ENCODE measurements around the gene SCN1B. TPM values are rescaled to one million over a fixed set of nuclear protein-coding genes. Genes with fewer than 3 reads are reported as not detected.

Gene SCN1B
- total and polyA plus RNA-seq, 2 of the 13 experiments (the other 11 are each of a cell fraction or from before 2014, with no cell fraction given), result 2.7 to 20.1 TPM

- CTCF ChIA-PET (ENCODE audit: low intra/inter-chr PET ratio, low total read pairs), result no interaction called here
- Histone ChIP-seq H2AFZ (ENCODE audit: low read length) (no peak overlapping the region), H3K36me3 (replicated peaks in 1 of 2; ENCODE audit: control insufficient read depth in 1 of 2, insufficient read depth in 2 of 2, low read length in 2 of 2) (peaks cover 23 to 50% of the 10 kb centered on the region in 2 experiments; a peak in 4 of 5 replicates), H3K79me2 (ENCODE audit: insufficient read depth, low read length) (peaks cover 29% of the 10 kb centered on the region), H3K9ac (ENCODE audit: insufficient read depth, low read depth, low read length) (no peak overlapping the region), H3K27me3 (ENCODE audit: control insufficient read depth in 1 of 2, insufficient read depth in 2 of 2, low read length in 2 of 2) (no peaks in the 10 kb centered on the region), H4K20me1 (ENCODE audit: insufficient read depth, low read length) (peaks cover 59% of the 10 kb centered on the region), H3K4me2 (ENCODE audit: low read depth, low read length) (no peak overlapping the region), H3K4me1 (ENCODE audit: insufficient read depth, low read length) (peaks cover 29% of the 10 kb centered on the region), H3K27ac (ENCODE audit: extremely low read length, insufficient read depth, low read length) (no peak overlapping the region), H3K9me3 (ENCODE audit: low read length) (no peaks in the 10 kb centered on the region), H3K4me3 (replicated peaks in 1 of 3; ENCODE audit: insufficient read depth in 1 of 3, low read depth in 2 of 3, low read length in 3 of 3) (no peak overlapping the region)
- FAIRE-seq (no peak), DNase-seq (ENCODE audit: low spot score) (no peak), ATAC-seq (no peak; the same call in 2 of the 3 replicates)
- POLR2A ChIA-PET, result no interaction called here
- no TSS peak for BruUV-seq (replicated peaks)
- in situ Hi-C loops (cut with HindIII; ENCODE audit: extremely low pct_ligation_motif_present, low pct_unique_long_range_greater_than_20kb) (no loop called here), intact Hi-C loops (cut with micrococcal nuclease; ENCODE audit: unreplicated experiment) (no loop called here)
- WGBS (ENCODE audit: low lambda C conversion rate), result 95% methylated on average over 2 of the region's 5 CpGs
- TF ChIP-seq ZNF296 (CRISPR knock-in tag; conservative IDR thresholded peaks at IDR 0.05) (no peak), FLYWCH1 (CRISPR knock-in tag; IDR thresholded peaks at IDR 0.05) (no peak), KDM5B (CRISPR knock-in tag; IDR thresholded peaks at IDR 0.05; ENCODE audit: borderline replicate concordance) (no peak), HES4 (CRISPR knock-in tag; IDR thresholded peaks at IDR 0.05; ENCODE audit: borderline replicate concordance) (no peak), ZNF318 (CRISPR knock-in tag; IDR thresholded peaks at IDR 0.05) (no peak), REXO4 (CRISPR knock-in tag; IDR thresholded peaks at IDR 0.05; ENCODE audit: borderline replicate concordance) (no peak), ZNF251 (CRISPR knock-in tag; IDR thresholded peaks at IDR 0.05) (no peak), ZNF468 (CRISPR knock-in tag; IDR thresholded peaks at IDR 0.05) (no peak), ZNF564 (CRISPR knock-in tag; IDR thresholded peaks at IDR 0.05) (no peak), JUN (CRISPR knock-in tag; IDR thresholded peaks at IDR 0.05) (no peak), ZNF772 (CRISPR knock-in tag; IDR thresholded peaks at IDR 0.05) (no peak), ZNF350 (CRISPR knock-in tag; IDR thresholded peaks at IDR 0.05; ENCODE audit: borderline replicate concordance, low read depth) (no peak)
- TF ChIP-seq, protein P1, sequence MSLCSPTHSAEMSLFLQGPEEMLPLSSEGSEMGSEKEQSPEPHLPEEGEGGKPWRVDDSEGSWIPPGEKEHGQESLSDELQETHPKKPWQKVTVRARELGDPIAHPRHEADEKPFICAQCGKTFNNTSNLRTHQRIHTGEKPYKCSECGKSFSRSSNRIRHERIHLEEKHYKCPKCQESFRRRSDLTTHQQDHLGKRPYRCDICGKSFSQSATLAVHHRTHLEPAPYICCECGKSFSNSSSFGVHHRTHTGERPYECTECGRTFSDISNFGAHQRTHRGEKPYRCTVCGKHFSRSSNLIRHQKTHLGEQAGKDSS (CRISPR knock-in tag; IDR thresholded peaks at IDR 0.05; ENCODE audit: borderline replicate concordance, low read depth), result no peak
Observed at GRCh38 chr19:35049456-35049855, 19.2 kb downstream of the SCN1B start.
